OCI-LY3 (cell line): Measurements from ENCODE around the gene IL21R.

Source experiments
- EZH2phosphoT487 ChIP-seq: fragments of 200-600 bp; shearing (Covaris generic); IDR thresholded peaks from 2 replicates; pipeline ENCODE4 v1.6.1; 2018; ENCODE audit warnings: antibody characterized with exemption, mixed run types, low read depth
- TF ChIP-seq, protein P1 (sequence below): fragments of 200-600, 300-600 bp; sonication (generic); IDR thresholded peaks from 2 replicates; pipeline ENCODE4 v1.5.1; 2014; ENCODE audit warnings: antibody characterized with exemption, low read length, low read depth

DNA sequence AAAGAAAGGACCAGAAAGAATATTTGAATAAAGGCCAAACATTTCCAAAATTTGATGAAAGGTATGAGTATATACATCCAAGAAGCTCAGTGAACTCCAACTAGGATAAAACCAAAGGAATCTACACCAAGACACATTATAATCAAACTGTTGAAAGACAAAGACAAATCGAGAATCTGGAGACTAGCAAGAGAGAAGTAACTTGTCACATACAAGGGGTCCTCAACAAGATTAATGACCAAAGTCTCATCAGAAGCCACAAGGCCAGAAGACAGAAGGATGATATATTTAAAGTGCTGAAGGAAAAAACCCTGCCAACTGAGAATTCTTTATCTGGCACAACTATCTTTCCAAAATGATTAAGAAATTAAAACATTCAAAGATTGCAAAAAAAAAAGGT lies 9.3 kb upstream of the IL21R start:
- TF ChIP-seq, protein P1, sequence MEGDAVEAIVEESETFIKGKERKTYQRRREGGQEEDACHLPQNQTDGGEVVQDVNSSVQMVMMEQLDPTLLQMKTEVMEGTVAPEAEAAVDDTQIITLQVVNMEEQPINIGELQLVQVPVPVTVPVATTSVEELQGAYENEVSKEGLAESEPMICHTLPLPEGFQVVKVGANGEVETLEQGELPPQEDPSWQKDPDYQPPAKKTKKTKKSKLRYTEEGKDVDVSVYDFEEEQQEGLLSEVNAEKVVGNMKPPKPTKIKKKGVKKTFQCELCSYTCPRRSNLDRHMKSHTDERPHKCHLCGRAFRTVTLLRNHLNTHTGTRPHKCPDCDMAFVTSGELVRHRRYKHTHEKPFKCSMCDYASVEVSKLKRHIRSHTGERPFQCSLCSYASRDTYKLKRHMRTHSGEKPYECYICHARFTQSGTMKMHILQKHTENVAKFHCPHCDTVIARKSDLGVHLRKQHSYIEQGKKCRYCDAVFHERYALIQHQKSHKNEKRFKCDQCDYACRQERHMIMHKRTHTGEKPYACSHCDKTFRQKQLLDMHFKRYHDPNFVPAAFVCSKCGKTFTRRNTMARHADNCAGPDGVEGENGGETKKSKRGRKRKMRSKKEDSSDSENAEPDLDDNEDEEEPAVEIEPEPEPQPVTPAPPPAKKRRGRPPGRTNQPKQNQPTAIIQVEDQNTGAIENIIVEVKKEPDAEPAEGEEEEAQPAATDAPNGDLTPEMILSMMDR, result no peak
- no peak for TF ChIP-seq EZH2phosphoT487
